HCT116 (cell line): ENCODE data around the gene SPATA16. TPM values are rescaled to one million over a fixed set of nuclear protein-coding genes. Genes with fewer than 3 reads are reported as not detected.

Source experiments
- ATAC-seq: fragments of 200-7000 bp; cut with Tn5 transposase; 2 replicates; pipeline ENCODE4 v1.9.1; 2020; ENCODE audit warnings: mild to moderate bottlenecking, moderate library complexity
- BruUV-seq: library from RNA; stranded (reverse); fragments of 400-500 nt; replicated peaks from 2 replicates; lab custom pipeline; 2021; lab: Mats Ljungman, UMichigan
- CTCF ChIA-PET: fragments of 300-600 bp; sonication (Branson Sonifier 250); formaldehyde crosslinking; loops from one replicate; lab custom pipeline; 2021; ENCODE audit warnings: antibody characterized with exemption; lab: Charles Lee
- POLR2A ChIA-PET: fragments of 300-600, 350-600 bp; sonication (Branson Sonifier 250); formaldehyde crosslinking; loops from one replicate; lab custom pipeline; 2021; ENCODE audit warnings: antibody characterized with exemption; lab: Charles Lee
- RAD21 ChIA-PET, 2 experiments: fragments of 300-600 bp; sonication (Branson Sonifier 250); formaldehyde crosslinking; loops; one replicate each; lab custom pipeline; 2023; ENCODE audit warnings: low total read pairs in 2 of 2; ENCODE audit not compliant: uncharacterized antibody in 2 of 2, unreplicated experiment in 2 of 2, low non-redundant PET in 1 of 2; lab: Charles Lee
- DNase-seq: peaks from one replicate; pipeline ENCODE4 v3.0.0-alpha.2; 2010; ENCODE audit warnings: low read depth, low spot score
- H2AFZ ChIP-seq: fragments of 200-600 bp; shearing (Covaris generic), sonication (generic); 2 replicates; pipeline ENCODE4 v1.6.1; 2017; ENCODE audit warnings: low read depth, mixed run types, mixed read lengths, antibody characterized with exemption, low read length; ENCODE audit not compliant: poor library complexity, severe bottlenecking
- H3K27ac ChIP-seq: 2 replicates; pipeline ENCODE4 v1.5.1; 2012; ENCODE audit warnings: low read depth, low read length
- H3K27me3 ChIP-seq: fragments of 200-600 bp; sonication (generic); 2 replicates; pipeline ENCODE4 v1.6.1; 2016; ENCODE audit warnings: mixed run types, low read length, mixed read lengths; ENCODE audit not compliant: insufficient read depth
- H3K36me3 ChIP-seq, 2 experiments: fragments of 200-500 bp in 1 of 2; fragments of 200-600 bp in 1 of 2; sonication (Bioruptor generic) in 1 of 2; sonication (generic) in 1 of 2; 2 replicates each; pipeline versions ENCODE4 v1.5.1 to v1.6.1; 2014 to 2016; ENCODE audit warnings: low read length in 2 of 2, inconsistent platforms in 1 of 2, mixed read lengths in 1 of 2, mixed run types in 1 of 2; ENCODE audit not compliant: insufficient read depth in 2 of 2, control insufficient read depth in 1 of 2
- H3K4me1 ChIP-seq, 2 experiments: fragments of 200-600 bp in 1 of 2; sonication (generic) in 1 of 2; 2 replicates each; pipeline versions ENCODE4 v1.5.1 to v1.6.1; 2012 to 2017; ENCODE audit warnings: low read length in 2 of 2, inconsistent platforms in 1 of 2, mild to moderate bottlenecking in 1 of 2, mixed read lengths in 1 of 2, mixed run types in 1 of 2, moderate library complexity in 1 of 2; ENCODE audit not compliant: insufficient read depth in 2 of 2, control insufficient read depth in 1 of 2
- H3K4me2 ChIP-seq: fragments of 200-600 bp; sonication (generic); 2 replicates; pipeline ENCODE4 v1.6.1; 2017; ENCODE audit warnings: mixed run types, low read length, mixed read lengths
- H3K4me3 ChIP-seq, 2 experiments: fragments of 200-600 bp in 1 of 2; sonication (generic) in 1 of 2; replicated peaks in 1 of 2; 2 replicates each; pipeline ENCODE4 v1.5.1; 2011 to 2016; ENCODE audit warnings: low read length in 2 of 2, control low read depth in 1 of 2, low read depth in 1 of 2, mild to moderate bottlenecking in 1 of 2, mixed read lengths in 1 of 2, mixed run types in 1 of 2
- H3K79me2 ChIP-seq: fragments of 200-600 bp; sonication (generic); 2 replicates; pipeline ENCODE4 v1.6.1; 2017; ENCODE audit warnings: mild to moderate bottlenecking, mixed run types, low read length, moderate library complexity, mixed read lengths; ENCODE audit not compliant: insufficient read depth
- H3K9ac ChIP-seq: fragments of 200-600 bp; sonication (generic); 2 replicates; pipeline ENCODE4 v1.6.1; 2016; ENCODE audit warnings: low read length, mixed read lengths
- H3K9me2 ChIP-seq: fragments of 200-600 bp; sonication (generic), shearing (Covaris generic); 2 replicates; pipeline ENCODE4 v1.6.1; 2017; ENCODE audit warnings: mixed run types, mild to moderate bottlenecking, moderate library complexity; ENCODE audit not compliant: insufficient read depth
- H3K9me3 ChIP-seq, 2 experiments: fragments of 200-500 bp in 1 of 2; fragments of 200-600 bp in 1 of 2; sonication (Bioruptor generic) in 1 of 2; sonication (generic) in 1 of 2; 2 replicates each; pipeline ENCODE4 v1.6.1; 2014 to 2017; ENCODE audit warnings: low read length in 2 of 2, mixed read lengths in 2 of 2, inconsistent platforms in 1 of 2, low read depth in 1 of 2, mild to moderate bottlenecking in 1 of 2, mixed run types in 1 of 2, moderate library complexity in 1 of 2; ENCODE audit not compliant: control insufficient read depth in 1 of 2, insufficient read depth in 1 of 2
- H4K20me1 ChIP-seq: fragments of 200-600 bp; sonication (generic), shearing (Covaris generic); 2 replicates; pipeline ENCODE4 v1.6.1; 2017; ENCODE audit warnings: mixed run types, mild to moderate bottlenecking, moderate library complexity; ENCODE audit not compliant: insufficient read depth
- EGR1 ChIP-seq: IDR thresholded peaks from 2 replicates; pipeline ENCODE4 v1.6.1; 2012; ENCODE audit warnings: low read depth
- ELF1 ChIP-seq: IDR thresholded peaks from 2 replicates; pipeline ENCODE4 v1.6.1; 2012; ENCODE audit warnings: low read depth, borderline replicate concordance
- EZH2 ChIP-seq: fragments of 200-600 bp; sonication (generic); IDR thresholded peaks from 2 replicates; pipeline ENCODE4 v1.6.1; 2017; ENCODE audit warnings: antibody characterized with exemption, mixed run types
- EZH2phosphoT487 ChIP-seq: fragments of 200-600 bp; IDR thresholded peaks from 2 replicates; pipeline ENCODE4 v1.6.1; 2018; ENCODE audit warnings: antibody characterized with exemption, borderline replicate concordance
- FOSL1 ChIP-seq: IDR thresholded peaks from 2 replicates; pipeline ENCODE4 v1.6.1; 2012; ENCODE audit warnings: low read depth
- JUND ChIP-seq: IDR thresholded peaks from 2 replicates; pipeline ENCODE4 v1.6.1; 2012
- POLR2A ChIP-seq: IDR thresholded peaks from 2 replicates; pipeline ENCODE4 v1.7.0; 2011; ENCODE audit warnings: borderline replicate concordance; ENCODE audit not compliant: insufficient read depth, insufficient read length; ENCODE audit errors: extremely low read depth
- POLR2AphosphoS5 ChIP-seq: IDR thresholded peaks from 2 replicates; pipeline ENCODE4 v1.6.1; 2011; ENCODE audit warnings: mild to moderate bottlenecking, low read depth, low read length, moderate library complexity
- RAD21 ChIP-seq: IDR thresholded peaks from 2 replicates; pipeline ENCODE4 v1.6.1; 2012; ENCODE audit warnings: low read depth, mild to moderate bottlenecking
- SP1 ChIP-seq: IDR thresholded peaks from 2 replicates; pipeline ENCODE4 v1.6.1; 2012; ENCODE audit warnings: low read depth
- TCF7L2 ChIP-seq: IDR thresholded peaks from 2 replicates; pipeline ENCODE4 v1.7.0; 2011; ENCODE audit warnings: borderline replicate concordance, inconsistent platforms; ENCODE audit not compliant: insufficient read depth, insufficient read length; ENCODE audit errors: extremely low read depth
- YY1 ChIP-seq: IDR thresholded peaks from 2 replicates; pipeline ENCODE4 v1.6.1; 2011; ENCODE audit warnings: low read length, low read depth, moderate library complexity, mild to moderate bottlenecking; ENCODE audit not compliant: insufficient replicate concordance; ENCODE audit errors: extremely low read depth
- ZFX ChIP-seq: fragments of 450-650 bp; IDR thresholded peaks from 2 replicates; pipeline ENCODE4 v1.6.1; 2017
- ZNF274 ChIP-seq: fragments of 200-500 bp; sonication (Bioruptor generic); IDR thresholded peaks from 2 replicates; pipeline ENCODE4 v1.6.1; 2014; ENCODE audit warnings: mild to moderate bottlenecking, low read depth, low read length, inconsistent platforms
- intact Hi-C: fragments of 100-400 bp; cut with micrococcal nuclease; formaldehyde crosslinking; loops from 2 replicates; pipeline ENCODE4 v1.10.0; 2022
- total RNA-seq: library from RNA; stranded (reverse); gene quantifications from one replicate; pipeline ENCODE4 v1.2.1, GENCODE V29; 2021; ENCODE audit not compliant: unreplicated experiment
- TF ChIP-seq, protein P1 (sequence below): IDR thresholded peaks from 2 replicates; pipeline ENCODE4 v1.6.1; 2012; ENCODE audit warnings: low read depth
- TF ChIP-seq, protein P2 (sequence below), 3 experiments: fragments of 200-600 bp in 1 of 3; sonication (generic) in 1 of 3; IDR thresholded peaks in 2 of 3; conservative IDR thresholded peaks in 1 of 3; 2 replicates each; pipeline ENCODE4 v1.5.1; 2012 to 2017; ENCODE audit warnings: low read depth in 2 of 3, low read length in 2 of 3, antibody characterized with exemption in 1 of 3, borderline replicate concordance in 1 of 3, control low read depth in 1 of 3, mild to moderate bottlenecking in 1 of 3, mixed read lengths in 1 of 3, mixed run types in 1 of 3, moderate library complexity in 1 of 3; ENCODE audit not compliant: insufficient read depth in 1 of 3
- TF ChIP-seq, protein P3 (sequence below): IDR thresholded peaks from 2 replicates; pipeline ENCODE4 v1.6.1; 2012
- TF ChIP-seq, protein P4 (sequence below): IDR thresholded peaks from 2 replicates; pipeline ENCODE4 v1.6.1; 2012

The SPATA16 gene
- total RNA-seq, 1 experiment from 2014 or later = not detected

DNA sequence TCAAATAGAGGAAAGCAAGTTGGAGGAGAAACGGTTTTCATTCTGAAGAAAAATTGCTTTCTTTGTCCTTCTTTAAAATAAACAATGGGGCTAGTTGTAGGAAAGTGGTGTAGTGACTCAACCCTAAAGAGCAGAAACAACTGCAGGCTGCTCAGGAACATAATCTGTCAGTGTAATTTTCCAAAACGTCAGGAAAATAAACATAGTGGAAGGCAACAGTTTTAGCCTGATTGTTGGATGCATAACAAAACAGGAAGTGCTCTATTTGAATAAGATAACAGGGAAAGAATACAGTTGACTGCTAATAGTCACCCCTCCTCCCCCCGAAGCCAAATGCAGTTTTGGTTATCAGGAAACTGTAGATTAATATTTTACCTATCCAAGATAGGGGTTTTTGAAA lies 222.9 kb downstream of the SPATA16 start:
- Histone ChIP-seq H3K4me2 (no peak overlapping the region), H3K9me3 (no peaks in the 10 kb centered on the region), H3K27ac (no peak overlapping the region), H3K9me2 (no peaks in the 10 kb centered on the region), H3K79me2 (no peaks in the 10 kb centered on the region), H3K27me3 (no peaks in the 10 kb centered on the region), H3K4me1 (no peaks in the 10 kb centered on the region), H3K36me3 (no peaks in the 10 kb centered on the region), H3K9ac (no peak overlapping the region), H3K4me3 (no peak overlapping the region), H2AFZ (no peak overlapping the region), H4K20me1 (no peaks in the 10 kb centered on the region)
- intact Hi-C loops = no loop called here
- ChIA-PET RAD21 (no interaction called here), CTCF (no interaction called here), POLR2A (no interaction called here)
- BruUV-seq = no TSS peak
- TF ChIP-seq, protein P1, sequence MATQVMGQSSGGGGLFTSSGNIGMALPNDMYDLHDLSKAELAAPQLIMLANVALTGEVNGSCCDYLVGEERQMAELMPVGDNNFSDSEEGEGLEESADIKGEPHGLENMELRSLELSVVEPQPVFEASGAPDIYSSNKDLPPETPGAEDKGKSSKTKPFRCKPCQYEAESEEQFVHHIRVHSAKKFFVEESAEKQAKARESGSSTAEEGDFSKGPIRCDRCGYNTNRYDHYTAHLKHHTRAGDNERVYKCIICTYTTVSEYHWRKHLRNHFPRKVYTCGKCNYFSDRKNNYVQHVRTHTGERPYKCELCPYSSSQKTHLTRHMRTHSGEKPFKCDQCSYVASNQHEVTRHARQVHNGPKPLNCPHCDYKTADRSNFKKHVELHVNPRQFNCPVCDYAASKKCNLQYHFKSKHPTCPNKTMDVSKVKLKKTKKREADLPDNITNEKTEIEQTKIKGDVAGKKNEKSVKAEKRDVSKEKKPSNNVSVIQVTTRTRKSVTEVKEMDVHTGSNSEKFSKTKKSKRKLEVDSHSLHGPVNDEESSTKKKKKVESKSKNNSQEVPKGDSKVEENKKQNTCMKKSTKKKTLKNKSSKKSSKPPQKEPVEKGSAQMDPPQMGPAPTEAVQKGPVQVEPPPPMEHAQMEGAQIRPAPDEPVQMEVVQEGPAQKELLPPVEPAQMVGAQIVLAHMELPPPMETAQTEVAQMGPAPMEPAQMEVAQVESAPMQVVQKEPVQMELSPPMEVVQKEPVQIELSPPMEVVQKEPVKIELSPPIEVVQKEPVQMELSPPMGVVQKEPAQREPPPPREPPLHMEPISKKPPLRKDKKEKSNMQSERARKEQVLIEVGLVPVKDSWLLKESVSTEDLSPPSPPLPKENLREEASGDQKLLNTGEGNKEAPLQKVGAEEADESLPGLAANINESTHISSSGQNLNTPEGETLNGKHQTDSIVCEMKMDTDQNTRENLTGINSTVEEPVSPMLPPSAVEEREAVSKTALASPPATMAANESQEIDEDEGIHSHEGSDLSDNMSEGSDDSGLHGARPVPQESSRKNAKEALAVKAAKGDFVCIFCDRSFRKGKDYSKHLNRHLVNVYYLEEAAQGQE = no peak
- TF ChIP-seq POLR2A = no peak
- TF ChIP-seq, protein P2, sequence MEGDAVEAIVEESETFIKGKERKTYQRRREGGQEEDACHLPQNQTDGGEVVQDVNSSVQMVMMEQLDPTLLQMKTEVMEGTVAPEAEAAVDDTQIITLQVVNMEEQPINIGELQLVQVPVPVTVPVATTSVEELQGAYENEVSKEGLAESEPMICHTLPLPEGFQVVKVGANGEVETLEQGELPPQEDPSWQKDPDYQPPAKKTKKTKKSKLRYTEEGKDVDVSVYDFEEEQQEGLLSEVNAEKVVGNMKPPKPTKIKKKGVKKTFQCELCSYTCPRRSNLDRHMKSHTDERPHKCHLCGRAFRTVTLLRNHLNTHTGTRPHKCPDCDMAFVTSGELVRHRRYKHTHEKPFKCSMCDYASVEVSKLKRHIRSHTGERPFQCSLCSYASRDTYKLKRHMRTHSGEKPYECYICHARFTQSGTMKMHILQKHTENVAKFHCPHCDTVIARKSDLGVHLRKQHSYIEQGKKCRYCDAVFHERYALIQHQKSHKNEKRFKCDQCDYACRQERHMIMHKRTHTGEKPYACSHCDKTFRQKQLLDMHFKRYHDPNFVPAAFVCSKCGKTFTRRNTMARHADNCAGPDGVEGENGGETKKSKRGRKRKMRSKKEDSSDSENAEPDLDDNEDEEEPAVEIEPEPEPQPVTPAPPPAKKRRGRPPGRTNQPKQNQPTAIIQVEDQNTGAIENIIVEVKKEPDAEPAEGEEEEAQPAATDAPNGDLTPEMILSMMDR (IDR thresholded peaks at IDR 0.05 in 2 of 3, conservative IDR thresholded peaks at IDR 0.05 in 1 of 3; ENCODE audit: borderline replicate concordance in 1 of 3, insufficient read depth in 1 of 3, low read depth in 2 of 3, low read length in 2 of 3) = no peak
- no peak for TF ChIP-seq EZH2phosphoT487
- TF ChIP-seq RAD21 = no peak
- no peak for TF ChIP-seq POLR2AphosphoS5
- TF ChIP-seq, protein P3, sequence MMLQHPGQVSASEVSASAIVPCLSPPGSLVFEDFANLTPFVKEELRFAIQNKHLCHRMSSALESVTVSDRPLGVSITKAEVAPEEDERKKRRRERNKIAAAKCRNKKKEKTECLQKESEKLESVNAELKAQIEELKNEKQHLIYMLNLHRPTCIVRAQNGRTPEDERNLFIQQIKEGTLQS = no peak
- no peak for TF ChIP-seq ZFX
- no peak for TF ChIP-seq FOSL1
- TF ChIP-seq TCF7L2 = no peak
- no peak for TF ChIP-seq JUND
- TF ChIP-seq, protein P4, sequence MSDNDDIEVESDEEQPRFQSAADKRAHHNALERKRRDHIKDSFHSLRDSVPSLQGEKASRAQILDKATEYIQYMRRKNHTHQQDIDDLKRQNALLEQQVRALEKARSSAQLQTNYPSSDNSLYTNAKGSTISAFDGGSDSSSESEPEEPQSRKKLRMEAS = no peak
- no peak for TF ChIP-seq ELF1
- TF ChIP-seq EGR1 = no peak
- TF ChIP-seq SP1 = no peak
- TF ChIP-seq YY1 = no peak
- no peak for TF ChIP-seq ZNF274
- TF ChIP-seq EZH2 = no peak
- ATAC-seq (no peak), DNase-seq (no peak)
